Right lobe of liver (tissue), 6 donors: ENCODE data around the gene CTDP1. TPM values are rescaled to one million over a fixed set of nuclear protein-coding genes. Genes with fewer than 3 reads are reported as not detected.

Experiments used
- ATAC-seq, 4 donors: fragments of 200-7000 bp; cut with Tn5 transposase; one replicate each; pipeline ENCODE4 v1.9.1; 2020; ENCODE audit warnings: mild to moderate bottlenecking in 4 of 4, moderate library complexity in 4 of 4
- DNase-seq, 3 donors: peaks; one replicate each; pipeline ENCODE4 v3.0.0-alpha.2; 2020
- H3K27ac ChIP-seq, 3 donors: fragments of 200-600 bp; one replicate each; pipeline ENCODE4 v1.8.0; 2022
- H3K27me3 ChIP-seq, 2 donors: fragments of 200-600 bp; one replicate each; pipeline ENCODE4 v1.8.0; 2022
- H3K36me3 ChIP-seq, 4 donors: fragments of 200-600 bp; sonication (generic) in 1 of 4; one replicate each; pipeline versions ENCODE4 v1.5.1 to v1.8.0; 2017 to 2022; ENCODE audit warnings: control low read depth in 1 of 4
- H3K4me1 ChIP-seq, 4 donors: fragments of 200-600 bp; sonication (generic) in 1 of 4; one replicate each; pipeline versions ENCODE4 v1.5.1 to v1.8.0; 2017 to 2022; ENCODE audit warnings: control low read depth in 1 of 4
- H3K4me3 ChIP-seq, 3 donors: fragments of 200-600 bp; one replicate each; pipeline ENCODE4 v1.8.0; 2022
- H3K9me3 ChIP-seq, 4 donors: fragments of 200-600 bp; sonication (generic) in 1 of 4; one replicate each; pipeline versions ENCODE4 v1.5.1 to v1.8.0; 2017 to 2022; ENCODE audit warnings: control low read depth in 1 of 4
- POLR2A ChIP-seq: fragments of 450-650 bp; IDR thresholded peaks from one replicate; pipeline ENCODE4 v1.6.1; 2017; ENCODE audit warnings: antibody characterized with exemption, mild to moderate bottlenecking
- WGBS: methylation state at CpG from one replicate; pipeline ENCODE4 v1.1.6; 2018; ENCODE audit warnings: low coverage, low lambda C conversion rate; ENCODE audit not compliant: insufficient coverage; ENCODE audit errors: missing lambda C conversion rate; 5-methylcytosine and 5-hydroxymethylcytosine counted together
- intact Hi-C, 2 donors: fragments of 100-400 bp; cut with DNase I; formaldehyde crosslinking; loops; one replicate each; pipeline versions ENCODE4 v1.11.2 to v1.14.1; 2022
- total RNA-seq, 6 experiments: library from RNA; depleted of rRNA in 2 of 6; stranded (reverse); fragments of >200 nt in 2 of 6; fragmentation: NEBNext Ultra II Directional in 3 of 6; extraction: Animal tissue kit (Norgen Biotek cat#: 25700) in 3 of 6; gene quantifications; one replicate each; pipeline versions ENCODE4 v1.1.0 to v1.2.4, GENCODE V29; 2016 to 2023
- TF ChIP-seq, protein P1 (sequence below), 4 donors: fragments of 200-600 bp in 3 of 4; fragments of 450-650 bp in 1 of 4; IDR thresholded peaks; one replicate each; pipeline versions ENCODE4 v1.5.1 to v1.8.0; 2016 to 2022; ENCODE audit warnings: antibody characterized with exemption in 4 of 4, mild to moderate bottlenecking in 2 of 4
- donor health status: DM: no; HTN: yes; CAD: no.
- donor health status: DM: no; HTN: no; CAD: no.
- donor health status: DM: no; HTN: no; CAD: no.
- donor health status: DM: no; HTN: yes; CAD: no.
- donor health status: DM: no; HTN: yes; CAD: no.

Gene CTDP1
- total RNA-seq, 6 experiments from 2014 or later, result 7.5 to 10.4 (median 8.2) TPM

DNA sequence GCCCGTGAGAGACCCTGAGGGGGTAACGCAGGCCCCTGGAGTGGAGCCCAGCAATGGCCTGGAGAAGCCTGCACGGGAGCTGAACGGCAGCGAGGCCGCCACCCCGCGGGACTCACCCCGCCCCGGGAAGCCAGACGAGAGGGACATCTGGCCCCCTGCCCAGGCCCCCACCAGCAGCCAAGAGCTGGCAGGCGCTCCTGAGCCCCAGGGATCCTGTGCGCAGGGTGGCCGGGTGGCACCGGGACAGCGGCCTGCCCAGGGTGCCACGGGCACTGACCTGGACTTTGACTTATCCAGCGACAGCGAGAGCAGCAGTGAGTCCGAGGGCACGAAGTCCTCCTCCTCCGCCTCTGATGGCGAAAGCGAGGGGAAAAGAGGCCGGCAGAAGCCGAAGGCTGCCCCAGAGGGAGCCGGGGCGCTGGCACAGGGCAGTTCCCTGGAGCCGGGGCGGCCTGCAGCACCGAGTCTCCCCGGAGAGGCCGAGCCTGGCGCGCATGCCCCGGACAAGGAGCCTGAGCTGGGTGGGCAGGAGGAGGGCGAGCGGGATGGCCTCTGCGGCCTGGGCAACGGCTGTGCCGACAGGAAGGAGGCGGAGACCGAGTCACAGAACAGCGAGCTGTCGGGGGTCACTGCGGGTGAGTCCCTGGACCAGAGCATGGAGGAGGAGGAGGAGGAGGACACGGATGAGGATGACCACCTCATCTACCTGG lies 35.1 kb downstream of the CTDP1 start:
- no peak overlapping the region for H3K4me3 ChIP-seq
- intact Hi-C loops, result no loop called here
- no peaks in the 10 kb centered on the region for H3K4me1 ChIP-seq
- H3K27me3 ChIP-seq, result no peaks in the 10 kb centered on the region
- peak in 1 of 3 donors; percentile 70 for DNase-seq
- no peaks in the 10 kb centered on the region for H3K9me3 ChIP-seq
- WGBS, result 94% methylated on average over 19 of the region's 47 CpGs
- H3K27ac ChIP-seq, result no peak overlapping the region
- peak in 3 of 4 donors; percentile 22 to 62 (median 54) for ATAC-seq
- peaks cover 0 to 34% (median 3%) of the 10 kb centered on the region in 4 donors for H3K36me3 ChIP-seq
- no peak for TF ChIP-seq POLR2A

DNA sequence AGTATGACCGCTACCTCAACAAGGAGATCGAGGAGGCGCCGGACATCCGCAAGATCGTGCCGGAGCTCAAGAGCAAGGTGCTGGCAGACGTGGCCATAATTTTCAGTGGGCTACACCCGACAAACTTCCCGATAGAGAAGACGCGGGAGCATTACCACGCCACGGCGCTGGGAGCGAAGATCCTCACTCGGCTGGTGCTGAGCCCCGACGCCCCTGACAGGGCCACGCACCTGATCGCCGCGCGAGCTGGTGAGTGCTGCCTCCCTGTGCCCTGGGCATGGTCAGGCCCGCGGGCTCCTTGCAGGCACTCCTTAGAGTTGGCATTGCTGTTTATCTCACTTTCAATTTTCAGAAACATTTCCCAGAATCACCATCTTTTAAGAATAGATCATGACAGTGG lies 35.7 kb downstream of the CTDP1 start:
- Histone ChIP-seq H3K27me3 (no peaks in the 10 kb centered on the region), H3K9me3 (no peaks in the 10 kb centered on the region), H3K4me1 (no peaks in the 10 kb centered on the region), H3K27ac (no peak overlapping the region), H3K36me3 (peaks cover 0 to 30% (median 3%) of the 10 kb centered on the region in 4 donors), H3K4me3 (no peak overlapping the region)
- intact Hi-C loops, result no loop called here
- no peak for ATAC-seq
- TF ChIP-seq POLR2A, result no peak
- TF ChIP-seq, protein P1, sequence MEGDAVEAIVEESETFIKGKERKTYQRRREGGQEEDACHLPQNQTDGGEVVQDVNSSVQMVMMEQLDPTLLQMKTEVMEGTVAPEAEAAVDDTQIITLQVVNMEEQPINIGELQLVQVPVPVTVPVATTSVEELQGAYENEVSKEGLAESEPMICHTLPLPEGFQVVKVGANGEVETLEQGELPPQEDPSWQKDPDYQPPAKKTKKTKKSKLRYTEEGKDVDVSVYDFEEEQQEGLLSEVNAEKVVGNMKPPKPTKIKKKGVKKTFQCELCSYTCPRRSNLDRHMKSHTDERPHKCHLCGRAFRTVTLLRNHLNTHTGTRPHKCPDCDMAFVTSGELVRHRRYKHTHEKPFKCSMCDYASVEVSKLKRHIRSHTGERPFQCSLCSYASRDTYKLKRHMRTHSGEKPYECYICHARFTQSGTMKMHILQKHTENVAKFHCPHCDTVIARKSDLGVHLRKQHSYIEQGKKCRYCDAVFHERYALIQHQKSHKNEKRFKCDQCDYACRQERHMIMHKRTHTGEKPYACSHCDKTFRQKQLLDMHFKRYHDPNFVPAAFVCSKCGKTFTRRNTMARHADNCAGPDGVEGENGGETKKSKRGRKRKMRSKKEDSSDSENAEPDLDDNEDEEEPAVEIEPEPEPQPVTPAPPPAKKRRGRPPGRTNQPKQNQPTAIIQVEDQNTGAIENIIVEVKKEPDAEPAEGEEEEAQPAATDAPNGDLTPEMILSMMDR (IDR thresholded peaks at IDR 0.05), result no peak
- DNase-seq, result no peak
- WGBS, result 100% methylated on average over 3 of the region's 26 CpGs

DNA sequence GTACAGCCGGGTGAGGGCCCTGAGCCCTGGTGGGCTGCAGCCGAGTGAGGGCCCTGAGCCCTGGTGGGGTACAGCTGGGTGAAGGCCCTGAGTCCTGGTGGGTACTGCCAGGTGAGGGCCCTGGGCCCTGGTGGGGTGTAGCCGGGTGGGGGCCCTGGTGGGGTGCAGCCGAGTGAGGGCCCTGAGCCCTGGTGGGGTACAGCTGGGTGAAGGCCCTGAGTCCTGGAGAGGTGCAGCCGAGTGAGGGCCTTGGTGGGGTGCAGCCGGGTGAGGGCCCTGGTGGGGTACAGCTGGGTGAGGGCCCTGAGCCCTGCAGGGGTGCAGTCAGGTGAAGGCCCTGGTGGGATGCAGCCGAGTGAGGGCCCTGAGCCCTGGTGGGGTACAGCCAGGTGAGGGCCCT lies 37.5 kb downstream of the CTDP1 start:
- H3K4me3 ChIP-seq, result no peak overlapping the region
- ATAC-seq (peak in 1 of 4 donors; percentile 6), DNase-seq (no peak)
- H3K27ac ChIP-seq, result no peak overlapping the region
- no peaks in the 10 kb centered on the region for H3K4me1 ChIP-seq
- no peaks in the 10 kb centered on the region for H3K9me3 ChIP-seq
- WGBS, result 100% methylated on average over 3 of the region's 7 CpGs
- intact Hi-C loops, result no loop called here
- peaks cover 0 to 39% (median 4%) of the 10 kb centered on the region in 4 donors for H3K36me3 ChIP-seq
- TF ChIP-seq, protein P1 (IDR thresholded peaks at IDR 0.05), result no peak
- TF ChIP-seq POLR2A, result no peak
- H3K27me3 ChIP-seq, result no peaks in the 10 kb centered on the region

DNA sequence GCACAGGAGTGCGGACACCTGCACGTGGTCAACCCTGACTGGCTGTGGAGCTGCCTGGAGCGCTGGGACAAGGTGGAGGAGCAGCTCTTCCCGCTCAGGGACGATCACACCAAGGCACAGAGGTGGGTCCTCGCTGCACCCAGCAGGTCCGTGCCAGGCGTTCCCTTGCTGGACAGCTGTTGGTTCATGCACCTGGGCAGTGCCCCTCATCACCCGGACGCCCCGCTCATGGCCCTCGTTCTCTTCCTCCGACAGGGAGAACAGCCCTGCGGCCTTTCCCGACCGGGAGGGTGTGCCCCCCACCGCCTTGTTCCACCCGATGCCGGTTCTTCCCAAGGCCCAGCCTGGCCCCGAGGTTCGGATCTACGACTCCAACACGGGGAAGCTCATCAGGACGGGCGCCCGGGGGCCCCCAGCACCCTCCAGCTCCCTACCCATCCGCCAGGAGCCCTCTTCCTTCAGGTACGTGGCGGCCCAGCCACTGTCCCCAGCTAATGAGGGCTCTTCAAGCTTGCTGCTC lies 38.0 kb downstream of the CTDP1 start:
- 100% methylated on average over 1 of the region's 29 CpGs for WGBS
- H3K9me3 ChIP-seq, result no peaks in the 10 kb centered on the region
- no peak for TF ChIP-seq POLR2A
- TF ChIP-seq, protein P1 (IDR thresholded peaks at IDR 0.05), result no peak
- DNase-seq, result no peak
- no peaks in the 10 kb centered on the region for H3K4me1 ChIP-seq
- ATAC-seq, result peak in 1 of 4 donors; percentile 8
- H3K27ac ChIP-seq, result no peak overlapping the region
- intact Hi-C loops, result no loop called here
- no peaks in the 10 kb centered on the region for H3K27me3 ChIP-seq
- no peak overlapping the region for H3K4me3 ChIP-seq
- H3K36me3 ChIP-seq, result peaks cover 0 to 39% (median 4%) of the 10 kb centered on the region in 4 donors

DNA sequence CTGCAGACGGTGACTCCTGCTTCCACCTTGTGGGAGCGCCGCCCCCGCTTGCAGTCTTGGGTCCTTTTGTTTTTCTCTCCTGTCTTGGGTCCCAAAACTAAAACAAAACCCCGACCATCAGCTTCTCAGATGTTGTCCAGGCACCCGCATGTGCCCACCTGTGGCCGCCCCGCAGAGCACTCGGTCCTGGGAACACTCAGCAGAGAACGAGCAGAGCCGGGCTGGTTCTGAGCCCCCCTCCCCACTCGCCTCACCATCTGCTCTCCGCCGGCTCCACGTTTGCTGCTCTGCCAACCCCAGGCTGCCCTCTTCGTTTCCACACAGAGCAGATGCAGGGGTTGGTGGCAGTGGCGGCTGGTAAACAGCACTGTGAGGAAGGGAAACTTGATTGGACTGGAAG lies 38.5 kb downstream of the CTDP1 start:
- Histone ChIP-seq H3K36me3 (peaks cover 0 to 41% (median 4%) of the 10 kb centered on the region in 4 donors), H3K4me3 (no peak overlapping the region), H3K4me1 (no peaks in the 10 kb centered on the region), H3K27me3 (no peaks in the 10 kb centered on the region), H3K27ac (no peak overlapping the region), H3K9me3 (no peaks in the 10 kb centered on the region)
- ATAC-seq, result no peak
- 80% methylated on average over 2 of the region's 17 CpGs for WGBS
- DNase-seq, result no peak
- intact Hi-C loops, result no loop called here
- TF ChIP-seq, protein P1 (IDR thresholded peaks at IDR 0.05), result no peak
- no peak for TF ChIP-seq POLR2A
